ENCODE measurements around the gene ESRRA. TPM values are rescaled to one million over a fixed set of nuclear protein-coding genes. Genes with fewer than 3 reads are reported as not detected.

The ESRRA gene
- total and polyA plus RNA-seq, 10 of the 15 experiments (the other 5 are each of a cell fraction or from before 2014, with no cell fraction given) = 0.32 to 48.9 (median 12.6) TPM

DNA sequence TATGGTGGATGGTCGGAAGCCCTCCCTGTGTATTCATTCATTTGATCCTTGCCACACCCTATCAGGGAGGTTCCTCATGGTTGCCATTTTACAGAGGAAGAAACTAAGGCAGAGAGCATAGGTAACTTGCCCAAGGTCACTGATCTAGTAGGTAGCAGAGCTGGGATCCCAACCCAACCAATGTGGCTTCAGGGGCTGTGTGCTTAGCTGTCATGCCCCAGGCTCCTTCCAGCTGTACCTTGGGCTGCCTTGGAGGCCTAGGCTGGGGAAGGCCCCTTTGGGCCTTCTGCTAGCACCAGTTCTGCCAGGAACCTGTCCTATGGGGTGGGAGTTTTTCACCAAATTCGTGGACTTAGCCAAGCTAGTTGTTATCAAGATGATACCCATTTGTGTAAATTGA, 29.5 kb upstream of the ESRRA start:
- H3K79me2 ChIP-seq (ENCODE audit: control insufficient read depth, insufficient read depth, low read length) = peaks cover 10% of the 10 kb centered on the region
- no peak overlapping the region for H3K4me2 ChIP-seq (ENCODE audit: control insufficient read depth, insufficient read depth)
- no TSS peak for BruUV-seq (replicated peaks)
- no peaks in the 10 kb centered on the region; the same call in 1 of the 2 replicates for H4K20me1 ChIP-seq (ENCODE audit: control insufficient read depth, insufficient read depth)
- H3K36me3 ChIP-seq (ENCODE audit: control insufficient read depth in 2 of 2, insufficient read depth in 2 of 2, low read length in 1 of 2) = peaks cover 0 to 3% of the 10 kb centered on the region in 2 experiments; a peak in 1 of 4 replicates
- in situ Hi-C loops (cut with MboI) (no loop called here), intact Hi-C loops (cut with micrococcal nuclease; ENCODE audit: unreplicated experiment) (no loop called here)
- 87% methylated on average over 2 of the region's 2 CpGs for WGBS (ENCODE audit: insufficient coverage, insufficient replicate concordance, low lambda C conversion rate, missing lambda C conversion rate)
- no peak for ATAC-seq
- H3K9me3 ChIP-seq (replicated peaks; ENCODE audit: control insufficient read depth, insufficient read depth, low read length) = no peaks in the 10 kb centered on the region
- CTCF ChIA-PET = interaction anchor here (2.0 to 3.5 kb wide), 2 partner anchors 25 to 29 kb away, joined by 8 to 10 read pairs; no protein-coding TSS in a partner anchor
- no peak overlapping the region for H3K4me3 ChIP-seq
- TF ChIP-seq, protein P1, sequence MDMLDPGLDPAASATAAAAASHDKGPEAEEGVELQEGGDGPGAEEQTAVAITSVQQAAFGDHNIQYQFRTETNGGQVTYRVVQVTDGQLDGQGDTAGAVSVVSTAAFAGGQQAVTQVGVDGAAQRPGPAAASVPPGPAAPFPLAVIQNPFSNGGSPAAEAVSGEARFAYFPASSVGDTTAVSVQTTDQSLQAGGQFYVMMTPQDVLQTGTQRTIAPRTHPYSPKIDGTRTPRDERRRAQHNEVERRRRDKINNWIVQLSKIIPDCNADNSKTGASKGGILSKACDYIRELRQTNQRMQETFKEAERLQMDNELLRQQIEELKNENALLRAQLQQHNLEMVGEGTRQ (IDR thresholded peaks at IDR 0.05; ENCODE audit: borderline replicate concordance, low read depth, low read length) = no peak
- TF ChIP-seq ZNF622 (IDR thresholded peaks at IDR 0.05) (no peak), SIX5 (IDR thresholded peaks at IDR 0.05; ENCODE audit: low read depth, low read length, severe bottlenecking) (no peak), ZSCAN29 (IDR thresholded peaks at IDR 0.05) (no peak), NFYA (IDR thresholded peaks at IDR 0.05; ENCODE audit: borderline replicate concordance, low read depth, low read length) (no peak), TCF12 (IDR thresholded peaks at IDR 0.05; ENCODE audit: low read depth, low read length) (no peak), CHD1 (IDR thresholded peaks at IDR 0.05; ENCODE audit: low read depth, low read length) (no peak), ESRRA (IDR thresholded peaks at IDR 0.05; ENCODE audit: low read length) (no peak), MEF2A (IDR thresholded peaks at IDR 0.05; ENCODE audit: insufficient read depth, low read depth, low read length) (no peak), IKZF1 (conservative IDR thresholded peaks at IDR 0.05) (no peak), SUZ12 (IDR thresholded peaks at IDR 0.05; ENCODE audit: unreplicated experiment) (no peak)
- RAD21 ChIA-PET (ENCODE audit: unreplicated experiment) = no interaction called here
- SMC1A ChIA-PET (ENCODE audit: uncharacterized antibody, unreplicated experiment) = interaction anchor here (1.3 kb wide), 1 partner anchor 42 kb away, joined by 3 read pairs; the partner anchor contains the start of genes PRDX5 and TRMT112
- H2AFZ ChIP-seq (ENCODE audit: control insufficient read depth, low read depth, low read length) = no peak overlapping the region
- FAIRE-seq = no peak
- no peak overlapping the region for H3K9ac ChIP-seq (ENCODE audit: control insufficient read depth, insufficient read depth, low read length)
- H3K27me3 ChIP-seq (replicated peaks in 1 of 2; ENCODE audit: control insufficient read depth in 2 of 2, insufficient read depth in 2 of 2, low read length in 1 of 2) = no peaks in the 10 kb centered on the region
- no peak overlapping the region for H3K27ac ChIP-seq (ENCODE audit: control insufficient read depth, insufficient read depth)
- DNase-seq (ENCODE audit: low read depth, low spot score) = no peak
- POLR2A ChIA-PET = interaction anchor here (0.8 kb wide), 1 partner anchor 35 kb away, joined by 3 read pairs; the partner anchor contains the start of gene FKBP2
- H3K4me1 ChIP-seq (ENCODE audit: control insufficient read depth, insufficient read depth, low read length) = 0 out of 2 replicates have a peak, but pooled peaks cover 2% of the 10 kb centered on the region
